CD4-positive, alpha-beta T cell treated with Interleukin-4 for 4 hours (primary cell): ENCODE data around the gene RAB17.
"Not testable (repeated sequence)": the region's sequence is repeated elsewhere in the genome, so short reads cannot be mapped to it uniquely, and the experiment has no call there.

Source experiments
- DNase-seq: peaks from one replicate; pipeline ENCODE4 v3.0.0-alpha.2; 2020

RAB17 gene

GRCh38 chr2:237624565-237624964 lies 34.0 kb upstream of the RAB17 start:
- DNase-seq, result peak; percentile 8

GRCh38 chr2:237623428-237624403 lies 33.2 kb upstream of the RAB17 start:
- no peak for DNase-seq

- no peak for DNase-seq
These were observed 27.9 kb upstream of the RAB17 start for GRCh38 chr2:237618449-237618848.

GRCh38 chr2:237617587-237617982 lies 27.1 kb upstream of the RAB17 start:
- no peak for DNase-seq

DNA sequence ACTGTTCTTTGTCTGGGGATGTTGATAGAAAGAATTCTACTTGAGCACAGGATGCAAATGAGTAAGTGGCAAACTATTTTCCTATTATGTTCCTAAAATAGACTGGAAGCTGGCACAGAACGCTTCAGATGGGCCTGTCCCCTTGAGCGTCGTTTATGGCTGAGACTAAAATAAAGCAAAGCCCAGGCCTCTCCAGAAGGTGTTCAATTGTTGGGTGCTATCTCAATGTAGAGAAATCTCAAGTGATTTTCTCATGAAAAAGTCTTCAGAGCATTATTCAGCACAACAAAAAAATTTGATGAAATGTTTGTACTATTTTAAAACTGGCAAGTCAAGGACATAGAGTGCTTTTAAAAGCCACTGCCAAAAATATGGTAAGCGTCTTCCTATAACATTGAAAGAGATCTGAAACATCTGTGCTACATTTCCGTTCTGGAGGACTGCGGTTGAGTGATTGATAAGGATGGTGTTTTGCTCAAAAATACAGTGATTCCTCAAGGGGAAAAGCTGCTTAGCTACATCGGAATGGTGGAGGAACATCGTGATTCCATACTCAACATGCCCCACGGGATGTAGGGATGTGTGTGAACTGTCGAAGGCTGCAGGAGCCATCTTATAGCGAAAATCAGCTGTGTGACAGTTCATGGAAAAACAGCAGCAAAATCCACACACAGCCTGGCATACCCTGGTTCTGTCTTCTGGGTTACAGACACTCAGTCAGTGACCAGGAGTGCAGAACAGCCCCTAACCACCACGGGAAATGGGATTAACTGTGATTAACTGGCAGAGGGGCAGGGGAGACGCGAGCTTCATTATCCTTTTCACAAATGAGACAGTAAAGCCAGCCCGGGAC lies 26.4 kb upstream of the RAB17 start:
- DNase-seq, result peak; percentile 12

GRCh38 chr2:237616373-237616733 lies 25.8 kb upstream of the RAB17 start:
- DNase-seq, result no peak

DNA sequence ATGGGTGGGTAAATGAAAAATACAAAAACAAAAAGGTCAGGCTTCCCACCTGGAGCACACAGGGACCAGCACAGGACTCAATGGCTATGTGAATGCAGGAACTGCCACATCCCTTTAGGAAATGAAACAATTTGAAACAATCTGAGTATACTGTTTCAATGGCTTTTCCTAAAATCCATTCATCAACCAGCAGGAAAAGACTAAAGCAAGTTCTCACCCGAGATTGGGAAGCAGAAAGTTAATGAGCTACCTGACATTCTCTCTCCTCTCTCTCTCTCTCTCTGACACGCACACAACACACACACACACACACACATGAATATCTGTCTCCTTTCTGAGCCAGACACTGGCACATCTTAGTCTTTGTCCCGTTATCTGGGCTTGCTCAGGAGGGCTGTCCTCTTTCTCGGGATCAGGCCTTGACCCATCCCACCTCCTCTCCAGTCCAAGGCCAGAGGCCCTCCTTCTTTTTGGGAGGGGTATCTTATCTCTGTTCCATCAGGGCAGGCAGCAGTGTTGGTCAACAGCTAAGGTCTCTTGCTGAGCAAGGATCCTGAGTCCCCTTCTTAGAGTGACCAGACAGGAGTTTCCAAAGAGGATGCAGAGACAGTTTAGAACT lies 25.2 kb upstream of the RAB17 start:
- no peak for DNase-seq

GRCh38 chr2:237614151-237614720 lies 23.7 kb upstream of the RAB17 start:
- no peak for DNase-seq

- no peak for DNase-seq
These were observed 23.1 kb upstream of the RAB17 start for GRCh38 chr2:237613679-237614078.

DNA sequence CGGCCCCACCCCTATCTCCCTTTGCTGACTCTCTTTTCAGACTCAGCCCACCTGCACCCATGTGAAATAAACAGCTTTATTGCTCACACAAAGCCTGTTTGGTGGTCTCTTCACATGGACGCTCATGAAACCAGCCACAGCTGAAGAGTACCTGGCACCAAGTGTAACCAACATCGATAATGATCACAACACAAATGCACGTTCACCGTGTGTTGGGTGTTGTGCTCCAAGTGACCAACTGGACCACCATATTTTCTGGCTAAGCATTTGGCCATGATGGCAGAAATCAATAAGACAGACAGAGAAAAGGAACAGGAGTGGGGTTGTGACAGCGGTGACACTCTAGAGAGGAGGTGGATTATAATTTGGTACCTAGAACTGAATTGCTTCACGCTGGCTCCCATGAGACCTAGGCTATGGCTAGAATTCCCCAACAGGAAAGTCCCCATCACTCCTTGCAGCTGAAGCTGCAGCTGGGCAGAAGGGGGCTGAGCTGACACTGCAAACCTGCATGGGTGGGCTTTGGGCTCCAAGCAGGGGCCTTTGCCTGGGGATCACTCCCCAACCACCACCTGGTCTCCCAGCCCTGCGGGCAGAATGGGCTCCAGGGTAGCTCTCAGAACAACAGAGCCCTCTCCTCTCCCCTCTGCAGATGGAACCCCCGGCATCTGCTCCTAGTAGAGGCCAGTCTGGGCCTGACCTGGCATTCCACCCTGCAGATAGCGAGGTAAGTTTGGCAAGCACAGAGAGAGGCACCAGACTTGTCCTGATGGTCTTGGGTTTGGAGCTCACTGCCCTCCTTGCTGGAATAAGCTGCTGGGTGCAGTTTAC lies 22.2 kb upstream of the RAB17 start:
- DNase-seq, result no peak

- DNase-seq, result not testable (repeated sequence)
These were observed 16.0 kb upstream of the RAB17 start for GRCh38 chr2:237606522-237606921.

DNA sequence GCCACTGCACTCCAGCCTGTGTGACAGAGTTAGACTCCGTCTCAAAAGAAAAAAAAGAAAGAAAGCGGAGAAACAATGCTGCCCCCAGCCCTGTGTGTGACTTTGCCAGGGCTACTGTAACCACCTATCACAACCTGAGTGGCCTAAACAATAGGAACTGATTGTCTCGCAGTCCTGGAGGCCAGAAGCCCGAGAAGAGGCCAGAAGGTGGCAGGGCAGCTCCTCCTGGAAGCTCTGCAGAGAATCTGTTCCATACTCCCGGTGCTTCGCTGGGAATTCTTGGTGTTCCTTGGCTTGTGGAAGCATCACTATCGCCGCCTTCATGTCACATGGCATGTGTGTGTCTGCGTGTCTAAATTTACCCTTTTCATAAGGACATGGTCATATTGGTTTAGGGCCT lies 14.4 kb upstream of the RAB17 start:
- no peak for DNase-seq

DNA sequence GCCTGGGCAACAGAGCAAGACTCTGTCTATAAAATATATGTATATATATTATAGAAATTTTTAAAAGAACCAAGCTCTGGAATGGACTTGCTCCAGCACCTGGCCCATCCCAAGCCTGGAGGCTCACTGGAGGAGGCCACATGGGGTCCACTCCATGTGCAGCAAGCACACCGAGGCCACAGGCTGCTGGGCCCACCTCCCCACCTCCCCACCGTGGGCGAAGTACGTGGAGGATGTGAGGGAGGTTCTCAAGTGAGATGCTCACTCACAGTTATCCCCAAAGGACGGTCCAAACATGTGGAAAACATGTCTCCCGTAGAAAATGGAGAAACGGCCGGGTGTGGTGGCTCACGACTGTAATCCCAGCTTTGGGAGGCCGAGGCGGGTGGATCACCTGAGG lies 13.9 kb upstream of the RAB17 start:
- no peak for DNase-seq

GRCh38 chr2:237603718-237604362 lies 13.3 kb upstream of the RAB17 start:
- DNase-seq, result peak; percentile 71

- no peak for DNase-seq
These were observed 12.6 kb upstream of the RAB17 start for GRCh38 chr2:237603049-237603717.

DNA sequence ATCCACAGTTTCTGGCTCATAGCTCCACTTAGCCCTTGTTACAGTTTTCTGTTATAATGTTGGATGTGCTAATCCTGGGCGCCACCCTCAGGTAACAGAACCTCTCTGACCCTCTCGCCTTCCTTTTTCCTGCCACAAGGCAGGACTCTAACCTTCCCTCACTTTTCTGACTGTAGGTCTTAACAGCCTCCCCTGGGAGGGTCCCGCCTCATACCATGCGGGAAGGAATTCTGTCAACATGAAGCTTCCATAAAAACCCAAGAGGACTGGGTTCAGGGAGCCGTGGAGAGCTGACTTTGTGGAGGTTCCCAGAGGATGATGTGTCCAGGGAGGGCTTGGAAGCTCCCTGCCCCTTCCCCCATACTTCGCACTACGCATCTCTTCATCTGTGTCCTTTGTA lies 11.9 kb upstream of the RAB17 start:
- no peak for DNase-seq

GRCh38 chr2:237601453-237602116 lies 11.1 kb upstream of the RAB17 start:
- DNase-seq, result no peak

DNA sequence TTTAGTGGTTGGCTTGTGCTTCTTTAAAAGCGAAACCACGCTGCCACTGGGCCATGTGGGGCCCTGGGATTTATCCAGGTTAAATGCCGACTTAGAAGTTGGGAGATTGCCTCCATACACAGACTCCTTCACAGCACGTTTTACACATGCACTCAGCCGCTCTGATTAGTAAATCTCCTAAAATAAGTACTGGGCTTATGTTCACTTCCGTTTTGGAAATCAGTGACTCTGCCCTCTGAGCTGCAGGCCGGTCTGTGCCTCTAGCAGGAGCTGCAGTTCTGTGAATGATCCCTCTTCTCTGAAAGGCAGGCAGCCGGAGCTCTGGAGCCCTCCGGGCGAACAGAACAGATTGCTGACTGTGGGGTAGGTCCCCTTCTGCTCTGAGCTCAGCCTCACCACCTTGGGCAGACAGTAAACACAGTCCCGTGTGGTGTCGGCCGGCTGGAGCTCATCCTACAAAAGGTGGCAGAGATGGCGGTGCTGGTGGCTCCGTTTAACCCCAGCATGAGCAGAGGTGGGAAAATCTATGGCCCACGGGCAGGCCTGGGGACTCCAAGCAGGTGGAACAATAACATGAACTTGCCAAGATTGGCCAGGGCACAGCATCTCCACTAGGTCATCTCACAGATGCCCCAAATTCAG lies 9.8 kb upstream of the RAB17 start:
- DNase-seq, result no peak

GRCh38 chr2:237599465-237600110 lies 9.1 kb upstream of the RAB17 start:
- DNase-seq, result no peak
